WTC11 (cell line): Measurements from ENCODE around the gene TMEM140.

Experiments used
- CREB1 ChIP-seq: sonication (generic); formaldehyde crosslinking; IDR thresholded peaks from 2 replicates; pipeline ENCODE4 v1.8.0; 2023; ENCODE audit warnings: mild to moderate bottlenecking, missing genetic modification reagents
- CREM ChIP-seq: sonication (generic); formaldehyde crosslinking; IDR thresholded peaks from 2 replicates; pipeline ENCODE4 v1.8.1; 2022; ENCODE audit warnings: mild to moderate bottlenecking, missing genetic modification reagents, moderate library complexity
- JUN ChIP-seq: sonication (generic); formaldehyde crosslinking; IDR thresholded peaks from 2 replicates; pipeline ENCODE4 v1.8.0; 2023; ENCODE audit warnings: mild to moderate bottlenecking, missing genetic modification reagents
- SMAD3 ChIP-seq: sonication (generic); formaldehyde crosslinking; IDR thresholded peaks from 2 replicates; pipeline ENCODE4 v1.8.0; 2022; ENCODE audit warnings: missing genetic modification reagents, mild to moderate bottlenecking, borderline replicate concordance
- ZNF219 ChIP-seq: sonication (generic); formaldehyde crosslinking; IDR thresholded peaks from 2 replicates; pipeline ENCODE4 v1.8.0; 2023; ENCODE audit warnings: missing genetic modification reagents, mild to moderate bottlenecking, borderline replicate concordance
- ZNF396 ChIP-seq: fragments of 250-450 bp; sonication (Bioruptor Pico); IDR thresholded peaks from 2 replicates; pipeline ENCODE4 v1.8.0; 2021; ENCODE audit warnings: mild to moderate bottlenecking, moderate library complexity, borderline replicate concordance
- TF ChIP-seq, protein P1 (sequence below): fragments of 200-600 bp; IDR thresholded peaks from 2 replicates; pipeline ENCODE4 v1.8.0; 2022; ENCODE audit warnings: antibody characterized with exemption
- TF ChIP-seq, protein P2 (sequence below): sonication (generic); formaldehyde crosslinking; IDR thresholded peaks from 2 replicates; pipeline ENCODE4 v1.8.1; 2022; ENCODE audit warnings: low read depth, missing genetic modification reagents, borderline replicate concordance
- TF ChIP-seq, protein P3 (sequence below): sonication (generic); formaldehyde crosslinking; IDR thresholded peaks from 2 replicates; pipeline ENCODE4 v1.8.1; 2023; ENCODE audit warnings: mild to moderate bottlenecking, missing genetic modification reagents, borderline replicate concordance
- TF ChIP-seq, protein P4 (sequence below): fragments of 250-450 bp; sonication (Bioruptor Pico); IDR thresholded peaks from 2 replicates; pipeline ENCODE4 v1.9.0; 2021; ENCODE audit warnings: mild to moderate bottlenecking
- TF ChIP-seq, protein P5 (sequence below): fragments of 250-450 bp; sonication (Bioruptor Pico); IDR thresholded peaks from 2 replicates; pipeline ENCODE4 v2.1.2; 2022; ENCODE audit warnings: mild to moderate bottlenecking, moderate library complexity
- TF ChIP-seq, protein P6 (sequence below): sonication (generic); formaldehyde crosslinking; IDR thresholded peaks from 2 replicates; pipeline ENCODE4 v1.8.1; 2023; ENCODE audit warnings: mild to moderate bottlenecking, missing genetic modification reagents, moderate library complexity

DNA sequence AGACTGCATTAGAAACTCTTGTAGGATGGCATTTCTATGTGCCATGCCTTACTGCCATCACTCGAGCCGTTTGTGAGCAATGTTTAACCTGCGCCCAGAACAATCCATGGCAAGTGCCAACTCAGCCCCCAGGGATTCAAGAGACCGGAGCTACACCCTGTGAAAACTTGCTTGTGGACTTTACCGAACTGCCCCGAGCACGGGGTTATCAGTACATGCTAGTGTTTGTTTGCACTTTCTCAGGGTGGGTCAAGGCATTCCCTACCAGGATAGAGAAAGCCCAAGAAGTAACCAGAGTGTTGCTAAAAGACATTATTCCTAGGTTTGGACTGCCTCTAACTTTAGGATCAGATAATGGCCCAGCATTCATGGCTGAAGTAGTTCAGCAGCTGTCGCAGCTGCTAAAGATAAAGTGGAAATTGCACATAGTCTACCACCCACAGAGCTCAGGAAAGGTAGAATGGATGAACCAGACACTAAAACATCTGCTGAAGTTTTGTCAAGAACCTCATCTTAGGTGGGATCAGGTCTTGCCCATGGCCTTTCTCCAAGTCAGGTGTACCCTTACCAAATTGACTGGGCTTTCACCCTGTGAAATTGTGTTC is 31.6 kb downstream of the TMEM140 start:
- no peak for TF ChIP-seq ZNF219
- TF ChIP-seq, protein P1, sequence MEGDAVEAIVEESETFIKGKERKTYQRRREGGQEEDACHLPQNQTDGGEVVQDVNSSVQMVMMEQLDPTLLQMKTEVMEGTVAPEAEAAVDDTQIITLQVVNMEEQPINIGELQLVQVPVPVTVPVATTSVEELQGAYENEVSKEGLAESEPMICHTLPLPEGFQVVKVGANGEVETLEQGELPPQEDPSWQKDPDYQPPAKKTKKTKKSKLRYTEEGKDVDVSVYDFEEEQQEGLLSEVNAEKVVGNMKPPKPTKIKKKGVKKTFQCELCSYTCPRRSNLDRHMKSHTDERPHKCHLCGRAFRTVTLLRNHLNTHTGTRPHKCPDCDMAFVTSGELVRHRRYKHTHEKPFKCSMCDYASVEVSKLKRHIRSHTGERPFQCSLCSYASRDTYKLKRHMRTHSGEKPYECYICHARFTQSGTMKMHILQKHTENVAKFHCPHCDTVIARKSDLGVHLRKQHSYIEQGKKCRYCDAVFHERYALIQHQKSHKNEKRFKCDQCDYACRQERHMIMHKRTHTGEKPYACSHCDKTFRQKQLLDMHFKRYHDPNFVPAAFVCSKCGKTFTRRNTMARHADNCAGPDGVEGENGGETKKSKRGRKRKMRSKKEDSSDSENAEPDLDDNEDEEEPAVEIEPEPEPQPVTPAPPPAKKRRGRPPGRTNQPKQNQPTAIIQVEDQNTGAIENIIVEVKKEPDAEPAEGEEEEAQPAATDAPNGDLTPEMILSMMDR = no peak
- TF ChIP-seq, protein P2, sequence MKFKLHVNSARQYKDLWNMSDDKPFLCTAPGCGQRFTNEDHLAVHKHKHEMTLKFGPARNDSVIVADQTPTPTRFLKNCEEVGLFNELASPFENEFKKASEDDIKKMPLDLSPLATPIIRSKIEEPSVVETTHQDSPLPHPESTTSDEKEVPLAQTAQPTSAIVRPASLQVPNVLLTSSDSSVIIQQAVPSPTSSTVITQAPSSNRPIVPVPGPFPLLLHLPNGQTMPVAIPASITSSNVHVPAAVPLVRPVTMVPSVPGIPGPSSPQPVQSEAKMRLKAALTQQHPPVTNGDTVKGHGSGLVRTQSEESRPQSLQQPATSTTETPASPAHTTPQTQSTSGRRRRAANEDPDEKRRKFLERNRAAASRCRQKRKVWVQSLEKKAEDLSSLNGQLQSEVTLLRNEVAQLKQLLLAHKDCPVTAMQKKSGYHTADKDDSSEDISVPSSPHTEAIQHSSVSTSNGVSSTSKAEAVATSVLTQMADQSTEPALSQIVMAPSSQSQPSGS (CRISPR knock-in tag) = no peak
- TF ChIP-seq ZNF396 (CRISPR knock-in tag) = no peak
- TF ChIP-seq JUN = no peak
- no peak for TF ChIP-seq CREB1 (CRISPR knock-in tag)
- TF ChIP-seq, protein P3, sequence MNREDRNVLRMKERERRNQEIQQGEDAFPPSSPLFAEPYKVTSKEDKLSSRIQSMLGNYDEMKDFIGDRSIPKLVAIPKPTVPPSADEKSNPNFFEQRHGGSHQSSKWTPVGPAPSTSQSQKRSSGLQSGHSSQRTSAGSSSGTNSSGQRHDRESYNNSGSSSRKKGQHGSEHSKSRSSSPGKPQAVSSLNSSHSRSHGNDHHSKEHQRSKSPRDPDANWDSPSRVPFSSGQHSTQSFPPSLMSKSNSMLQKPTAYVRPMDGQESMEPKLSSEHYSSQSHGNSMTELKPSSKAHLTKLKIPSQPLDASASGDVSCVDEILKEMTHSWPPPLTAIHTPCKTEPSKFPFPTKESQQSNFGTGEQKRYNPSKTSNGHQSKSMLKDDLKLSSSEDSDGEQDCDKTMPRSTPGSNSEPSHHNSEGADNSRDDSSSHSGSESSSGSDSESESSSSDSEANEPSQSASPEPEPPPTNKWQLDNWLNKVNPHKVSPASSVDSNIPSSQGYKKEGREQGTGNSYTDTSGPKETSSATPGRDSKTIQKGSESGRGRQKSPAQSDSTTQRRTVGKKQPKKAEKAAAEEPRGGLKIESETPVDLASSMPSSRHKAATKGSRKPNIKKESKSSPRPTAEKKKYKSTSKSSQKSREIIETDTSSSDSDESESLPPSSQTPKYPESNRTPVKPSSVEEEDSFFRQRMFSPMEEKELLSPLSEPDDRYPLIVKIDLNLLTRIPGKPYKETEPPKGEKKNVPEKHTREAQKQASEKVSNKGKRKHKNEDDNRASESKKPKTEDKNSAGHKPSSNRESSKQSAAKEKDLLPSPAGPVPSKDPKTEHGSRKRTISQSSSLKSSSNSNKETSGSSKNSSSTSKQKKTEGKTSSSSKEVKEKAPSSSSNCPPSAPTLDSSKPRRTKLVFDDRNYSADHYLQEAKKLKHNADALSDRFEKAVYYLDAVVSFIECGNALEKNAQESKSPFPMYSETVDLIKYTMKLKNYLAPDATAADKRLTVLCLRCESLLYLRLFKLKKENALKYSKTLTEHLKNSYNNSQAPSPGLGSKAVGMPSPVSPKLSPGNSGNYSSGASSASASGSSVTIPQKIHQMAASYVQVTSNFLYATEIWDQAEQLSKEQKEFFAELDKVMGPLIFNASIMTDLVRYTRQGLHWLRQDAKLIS (CRISPR knock-in tag) = no peak
- TF ChIP-seq, protein P4, sequence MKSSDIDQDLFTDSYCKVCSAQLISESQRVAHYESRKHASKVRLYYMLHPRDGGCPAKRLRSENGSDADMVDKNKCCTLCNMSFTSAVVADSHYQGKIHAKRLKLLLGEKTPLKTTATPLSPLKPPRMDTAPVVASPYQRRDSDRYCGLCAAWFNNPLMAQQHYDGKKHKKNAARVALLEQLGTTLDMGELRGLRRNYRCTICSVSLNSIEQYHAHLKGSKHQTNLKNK (CRISPR knock-in tag) = no peak
- TF ChIP-seq CREM (CRISPR knock-in tag) = no peak
- TF ChIP-seq, protein P5, sequence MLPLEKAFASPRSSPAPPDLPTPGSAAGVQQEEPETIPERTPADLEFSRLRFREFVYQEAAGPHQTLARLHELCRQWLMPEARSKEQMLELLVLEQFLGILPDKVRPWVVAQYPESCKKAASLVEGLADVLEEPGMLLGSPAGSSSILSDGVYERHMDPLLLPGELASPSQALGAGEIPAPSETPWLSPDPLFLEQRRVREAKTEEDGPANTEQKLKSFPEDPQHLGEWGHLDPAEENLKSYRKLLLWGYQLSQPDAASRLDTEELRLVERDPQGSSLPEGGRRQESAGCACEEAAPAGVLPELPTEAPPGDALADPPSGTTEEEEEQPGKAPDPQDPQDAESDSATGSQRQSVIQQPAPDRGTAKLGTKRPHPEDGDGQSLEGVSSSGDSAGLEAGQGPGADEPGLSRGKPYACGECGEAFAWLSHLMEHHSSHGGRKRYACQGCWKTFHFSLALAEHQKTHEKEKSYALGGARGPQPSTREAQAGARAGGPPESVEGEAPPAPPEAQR (CRISPR knock-in tag) = no peak
- TF ChIP-seq, protein P6, sequence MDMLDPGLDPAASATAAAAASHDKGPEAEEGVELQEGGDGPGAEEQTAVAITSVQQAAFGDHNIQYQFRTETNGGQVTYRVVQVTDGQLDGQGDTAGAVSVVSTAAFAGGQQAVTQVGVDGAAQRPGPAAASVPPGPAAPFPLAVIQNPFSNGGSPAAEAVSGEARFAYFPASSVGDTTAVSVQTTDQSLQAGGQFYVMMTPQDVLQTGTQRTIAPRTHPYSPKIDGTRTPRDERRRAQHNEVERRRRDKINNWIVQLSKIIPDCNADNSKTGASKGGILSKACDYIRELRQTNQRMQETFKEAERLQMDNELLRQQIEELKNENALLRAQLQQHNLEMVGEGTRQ (CRISPR knock-in tag) = no peak
- TF ChIP-seq SMAD3 (CRISPR knock-in tag) = no peak
